Stimulated activated CD8-positive, alpha-beta memory T cell treated with anti-CD3 and anti-CD28 coated beads, Interleukin-4, amount 100 ng/mL, for 4 hours (primary cell): ENCODE data around the gene NCOA3.
"Not testable (repeated sequence)": the region's sequence is repeated elsewhere in the genome, so short reads cannot be mapped to it uniquely, and the experiment has no call there.

ENCODE experiments used
- DNase-seq, 2 donors: peaks; one replicate each; pipeline ENCODE4 v3.0.0-alpha.2; 2020; ENCODE audit warnings: low read depth in 2 of 2, low spot score in 1 of 2

NCOA3 gene

DNA sequence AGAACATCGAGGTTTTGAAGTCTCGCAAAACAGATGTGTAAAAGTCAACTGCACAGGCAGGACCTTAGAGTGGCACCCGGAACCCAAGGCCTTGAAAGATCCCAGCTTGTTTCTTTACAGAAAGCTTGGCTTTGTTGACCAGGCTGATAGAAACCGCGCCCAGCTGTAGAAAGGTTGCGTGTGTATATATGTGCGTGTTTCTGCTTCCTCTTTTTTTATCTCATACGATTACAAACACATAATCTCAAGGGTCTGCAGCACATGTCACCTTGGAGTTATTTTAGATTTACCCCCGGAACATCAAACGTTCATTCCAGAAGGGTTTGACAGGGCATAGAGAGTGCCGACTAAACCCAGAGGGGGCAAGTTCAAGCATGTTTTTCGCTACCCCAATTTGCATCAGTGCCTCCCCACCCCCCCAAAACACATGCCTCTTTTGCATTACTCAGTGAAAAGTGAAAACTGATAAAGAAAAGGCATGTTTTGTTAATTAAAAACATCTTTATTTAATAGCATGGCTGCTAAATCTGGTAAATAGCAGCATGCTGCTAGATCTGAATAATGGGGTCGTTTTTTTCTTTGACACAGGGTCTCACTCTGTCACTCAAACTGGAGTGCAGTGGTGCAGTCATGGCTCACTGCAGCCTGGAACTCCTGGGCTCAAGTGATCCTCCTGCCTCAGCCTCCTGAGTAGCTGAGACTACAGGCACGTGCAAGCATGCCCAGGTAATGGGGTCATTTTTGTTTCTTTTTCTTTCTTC, 33.2 kb upstream of the NCOA3 start:
- no peak for DNase-seq

- DNase-seq = no peak
Observed at GRCh38 chr20:47475419-47476044, 26.2 kb upstream of the NCOA3 start.

DNA sequence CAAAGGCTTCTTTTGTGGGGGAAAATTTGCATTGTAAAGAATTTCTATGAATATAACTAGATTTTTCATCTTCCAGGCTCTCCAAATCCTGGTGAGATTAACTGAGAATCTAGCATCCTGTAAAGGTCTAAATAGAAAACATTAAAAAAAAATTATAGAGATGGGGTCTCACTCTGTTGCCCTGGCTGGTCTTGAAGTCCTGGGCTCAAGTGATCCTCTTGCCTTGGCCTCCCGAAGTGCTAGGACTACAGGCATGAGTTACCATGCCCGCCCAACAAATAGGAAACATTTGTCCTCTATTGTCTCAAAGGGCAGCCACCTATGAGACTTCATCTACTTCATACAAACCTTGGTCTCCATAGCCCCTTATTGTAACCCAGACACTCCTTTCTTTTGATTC, 25.2 kb upstream of the NCOA3 start:
- DNase-seq = no peak

- no peak for DNase-seq
Observed at GRCh38 chr20:47479093-47479492, 22.6 kb upstream of the NCOA3 start.

GRCh38 chr20:47479506-47479905, 22.2 kb upstream of the NCOA3 start:
- no peak for DNase-seq

DNA sequence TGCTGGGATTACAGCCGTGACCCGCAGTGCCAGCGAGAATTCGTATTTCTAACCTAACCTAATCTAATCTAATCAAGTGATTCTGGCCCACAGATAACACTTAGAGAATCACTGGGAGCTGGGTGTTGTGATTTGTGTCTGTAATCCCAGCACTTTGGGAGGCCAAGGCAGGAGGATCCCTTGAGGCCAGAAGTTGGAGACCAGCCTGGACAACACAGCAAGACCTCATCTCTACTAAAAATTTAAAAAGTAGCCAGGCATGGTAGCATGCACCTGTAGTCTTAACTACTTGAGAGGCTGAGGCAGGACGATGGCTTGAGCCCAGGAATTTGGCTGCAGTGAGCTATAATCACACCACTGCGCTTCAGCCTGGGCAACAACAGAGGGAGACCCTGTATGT, 21.4 kb upstream of the NCOA3 start:
- no peak for DNase-seq

DNA sequence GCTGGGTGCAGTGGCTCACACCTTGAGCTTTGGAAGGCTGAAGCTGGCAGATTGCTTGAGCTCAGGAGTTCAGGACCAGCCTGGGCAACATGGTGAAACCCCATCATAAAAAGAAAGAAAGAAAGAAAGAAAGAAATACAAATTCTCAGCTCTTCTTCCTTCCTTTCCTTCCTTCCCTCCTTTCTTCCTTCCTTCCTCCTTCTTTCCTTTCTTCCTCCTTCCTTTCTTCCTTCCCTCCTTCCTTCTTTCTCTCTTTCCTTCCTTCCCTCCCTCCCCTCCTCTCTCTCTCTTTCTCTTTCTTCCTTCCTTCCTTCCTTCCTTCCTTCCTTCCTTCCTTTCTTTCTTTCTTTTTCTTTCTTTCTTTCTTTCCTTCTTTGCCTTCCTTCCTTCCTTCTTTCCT, 21.0 kb upstream of the NCOA3 start:
- DNase-seq = no peak

- no peak for DNase-seq
Observed at GRCh38 chr20:47481330-47482216, 20.1 kb upstream of the NCOA3 start.

DNA sequence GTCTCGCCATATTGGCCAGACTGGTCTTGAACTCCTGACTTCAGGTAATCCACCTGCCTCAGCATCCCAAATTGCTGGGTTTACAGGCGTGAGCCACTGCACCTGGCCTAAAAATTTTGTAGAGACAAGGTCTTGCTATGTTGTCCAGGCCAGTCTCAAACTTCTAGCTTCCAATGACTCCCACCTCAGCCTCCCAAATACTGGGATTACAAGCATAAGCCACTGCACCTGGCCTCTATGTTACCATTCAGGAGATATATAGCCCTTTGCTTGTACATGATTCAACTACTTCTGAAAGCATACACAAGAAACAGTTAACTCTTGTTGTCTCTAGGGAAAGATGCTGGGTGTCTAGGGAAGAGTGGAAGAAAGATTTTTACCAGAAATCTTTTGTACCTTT, 19.0 kb upstream of the NCOA3 start:
- no peak for DNase-seq

- DNase-seq = no peak
Observed at GRCh38 chr20:47484303-47484702, 17.4 kb upstream of the NCOA3 start.

- DNase-seq = peak; percentile 31 to 49
Observed at GRCh38 chr20:47487175-47487917, 14.3 kb upstream of the NCOA3 start.

GRCh38 chr20:47489448-47489872, 12.2 kb upstream of the NCOA3 start:
- peak in 1 of 2 donors; percentile 27 for DNase-seq

DNA sequence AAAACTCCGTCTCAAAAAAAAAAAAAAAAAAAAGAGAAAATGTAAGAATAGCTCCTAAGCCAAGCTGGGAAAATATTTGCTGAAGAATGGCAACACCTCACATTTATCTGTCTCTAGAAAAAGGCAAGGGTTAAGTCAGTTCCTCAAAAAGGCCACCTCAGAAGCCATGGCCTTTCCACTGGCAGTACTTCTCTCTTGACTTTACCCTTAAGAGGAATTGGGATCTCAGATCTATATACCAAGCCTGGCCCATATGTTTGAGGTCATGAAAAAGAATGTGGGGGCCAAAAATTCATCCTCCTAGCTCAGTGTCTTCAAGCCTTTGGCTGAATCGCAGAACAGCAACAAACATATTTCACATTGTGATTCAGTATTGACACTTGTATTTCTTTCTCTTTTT, 10.9 kb upstream of the NCOA3 start:
- no peak for DNase-seq

- no peak for DNase-seq
Observed at GRCh38 chr20:47492284-47492683, 9.4 kb upstream of the NCOA3 start.

DNA sequence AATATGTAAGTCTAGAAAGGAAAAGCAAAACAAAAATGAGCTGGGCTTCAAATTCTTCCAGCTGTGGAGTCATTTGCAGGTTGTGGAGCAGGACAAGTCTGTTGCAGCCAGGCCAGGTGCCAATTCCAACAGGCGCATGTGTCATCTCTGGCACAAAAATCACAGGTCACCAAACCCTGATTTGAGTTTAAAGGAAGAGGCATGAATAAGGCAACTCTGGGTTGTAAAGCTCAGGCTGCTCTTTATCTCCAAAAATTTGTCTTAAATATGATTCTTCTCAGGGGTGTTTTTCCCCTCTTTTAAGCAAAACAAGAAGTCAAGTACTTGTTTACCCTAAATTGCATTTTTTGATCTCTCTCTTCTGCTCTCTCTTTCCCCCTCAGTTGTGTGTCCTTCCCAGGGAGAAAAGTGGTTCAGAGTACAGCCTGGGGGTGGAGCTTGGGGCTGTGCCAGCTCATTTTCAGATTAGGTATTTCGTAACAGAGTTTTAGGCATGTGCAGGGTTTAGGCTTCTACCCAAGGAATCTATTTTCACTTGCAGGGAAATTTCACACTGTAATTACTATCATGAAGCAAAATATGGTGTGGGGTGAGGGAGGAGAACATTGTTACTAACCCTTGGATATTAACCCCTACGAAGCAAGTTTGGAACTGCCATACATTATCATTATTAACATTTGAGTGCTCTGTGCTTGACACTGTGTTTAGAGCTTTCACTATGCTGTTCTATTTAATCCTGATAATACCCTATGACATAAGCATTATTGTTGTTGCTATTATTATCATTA, 8.3 kb upstream of the NCOA3 start:
- peak; percentile 17 to 21 for DNase-seq

DNA sequence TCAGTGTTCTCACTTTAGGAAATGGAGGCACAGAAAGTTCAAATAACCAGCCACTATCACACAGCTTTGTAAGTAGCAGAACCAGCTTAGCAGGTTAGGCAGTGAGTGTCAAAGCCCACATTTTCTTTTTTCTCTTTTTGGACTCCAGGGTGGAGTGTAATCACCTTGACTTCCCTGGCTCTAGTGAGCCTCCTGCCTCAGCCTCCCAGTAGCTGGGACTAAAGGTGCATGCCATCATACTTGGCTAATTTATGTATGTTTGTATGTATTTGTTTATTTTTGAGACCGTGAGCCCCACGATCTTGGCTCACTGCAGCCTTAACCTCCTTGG, 7.8 kb upstream of the NCOA3 start:
- no peak for DNase-seq

DNA sequence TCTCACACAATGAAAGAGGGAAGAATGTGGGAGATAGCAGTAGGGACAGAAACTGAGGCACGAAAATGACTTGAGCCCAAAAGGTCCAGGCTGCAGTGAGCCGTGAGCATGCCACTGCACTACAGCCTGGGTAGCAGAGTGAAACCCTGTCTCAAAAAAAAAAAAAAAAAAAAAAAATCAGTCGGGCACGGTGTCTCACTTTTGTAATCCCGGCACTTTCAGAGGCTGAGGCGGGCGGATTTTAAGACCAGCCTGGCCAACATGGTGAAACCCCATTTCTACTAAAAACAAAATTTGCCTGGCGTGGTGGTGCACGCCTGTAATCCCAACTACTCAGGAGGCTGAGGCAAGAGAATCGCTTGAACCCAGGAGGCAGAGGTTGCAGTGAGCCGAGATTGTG, 7.1 kb upstream of the NCOA3 start:
- DNase-seq = not testable (repeated sequence)

DNA sequence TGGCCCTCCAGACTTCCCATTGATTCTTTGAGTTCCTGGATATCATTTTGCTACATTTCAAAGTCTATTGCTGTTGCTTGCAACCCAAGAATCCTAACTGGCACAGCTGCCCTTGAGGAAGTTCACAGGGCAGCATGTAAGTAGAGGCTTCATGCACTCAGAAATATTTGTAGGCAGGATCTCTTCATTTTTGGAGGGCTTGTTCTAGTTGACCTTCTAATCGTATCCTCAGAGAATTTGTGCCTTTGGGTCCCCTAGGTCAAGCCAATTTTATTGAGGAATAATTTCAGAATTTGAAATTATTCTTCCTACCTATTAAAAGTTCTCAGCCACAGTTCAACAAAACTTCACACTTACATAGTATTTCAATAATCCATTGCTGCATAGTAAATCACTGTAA, 5.6 kb upstream of the NCOA3 start:
- no peak for DNase-seq

DNA sequence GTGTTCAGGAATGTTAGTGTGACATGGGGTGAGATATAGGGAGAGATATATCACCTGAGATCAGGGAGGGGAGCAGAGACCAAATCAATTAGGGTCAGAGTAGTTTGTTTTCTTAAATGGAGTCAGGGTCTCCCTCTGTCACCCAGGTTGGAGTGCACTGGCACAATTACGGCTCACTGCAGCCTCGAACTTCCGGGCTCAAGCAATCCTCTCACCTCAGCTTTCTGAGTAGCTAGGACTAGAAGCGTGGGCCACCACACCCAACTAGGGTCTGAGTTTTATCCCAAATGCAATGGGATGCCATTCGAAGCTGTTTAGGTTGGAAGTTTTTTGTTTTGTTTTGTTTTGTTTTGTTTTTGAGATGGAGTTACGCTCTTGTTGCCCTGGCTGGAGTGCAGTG, 3.1 kb upstream of the NCOA3 start:
- no peak for DNase-seq

DNA sequence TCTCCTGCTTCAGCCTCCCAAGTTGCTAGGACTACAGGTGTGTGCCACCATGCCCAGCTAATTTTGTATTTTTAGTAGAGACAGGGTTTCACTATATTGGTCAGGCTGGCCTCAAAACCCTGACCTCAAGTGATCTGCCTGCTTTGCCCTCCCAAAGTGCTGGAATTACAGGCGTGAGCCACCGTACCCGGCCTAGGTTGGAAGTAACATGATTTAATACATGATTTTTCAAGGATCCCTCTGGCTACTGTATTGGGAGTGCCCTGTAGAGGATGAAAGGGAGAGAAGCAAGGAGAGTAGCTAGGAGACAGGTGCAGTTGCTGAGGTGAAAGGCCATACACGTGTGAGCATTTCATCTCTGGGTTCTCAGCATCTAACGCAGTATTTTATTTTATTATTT, 2.6 kb upstream of the NCOA3 start:
- DNase-seq = no peak

GRCh38 chr20:47500082-47500481, 1.6 kb upstream of the NCOA3 start:
- not testable (repeated sequence) for DNase-seq
